ENCODE measurements around the gene JMJD4. TPM values are rescaled to one million over a fixed set of nuclear protein-coding genes. Genes with fewer than 3 reads are reported as not detected.

JMJD4 gene
- total and polyA plus RNA-seq, 2 donors (not counting 3 experiments of a cell fraction or from before 2014, with no cell fraction given): 17.3 to 31.2 TPM

- ChIA-PET CTCF (no interaction called here), POLR2A (no interaction called here)
- H2AFZ ChIP-seq (ENCODE audit: low read depth, low read length): no peak overlapping the region
- H3K9ac ChIP-seq (replicated peaks; ENCODE audit: extremely low read depth, insufficient read depth, low read length): no peak overlapping the region
- FAIRE-seq (no peak), DNase-seq (ENCODE audit: low read depth, low spot score) (no peak)
- H3K27ac ChIP-seq (ENCODE audit: insufficient read depth, low read depth, low read length): no peak overlapping the region
- peaks cover 3% of the 10 kb centered on the region for H4K20me1 ChIP-seq (replicated peaks; ENCODE audit: control insufficient read depth, extremely low read depth, insufficient read depth, low read length)
- BruUV-seq (replicated peaks): no TSS peak
- H3K4me3 ChIP-seq (replicated peaks in 1 of 3; ENCODE audit: insufficient read depth in 1 of 3, low read depth in 1 of 3, low read length in 3 of 3): no peak overlapping the region
- H3K4me1 ChIP-seq (ENCODE audit: control insufficient read depth, extremely low read depth, insufficient read depth, low read length): no peaks in the 10 kb centered on the region
- H3K36me3 ChIP-seq (ENCODE audit: control insufficient read depth in 2 of 2, extremely low read depth in 1 of 2, insufficient read depth in 2 of 2, low read length in 2 of 2): peaks cover 0 to 10% of the 10 kb centered on the region in 2 experiments
- intact Hi-C loops (cut with micrococcal nuclease) (no loop called here), dilution Hi-C loops (cut with MboI; ENCODE audit: extremely low pct_ligation_motif_present, low sequenced_read_pairs) (no loop called here)
- peaks cover 21% of the 10 kb centered on the region for H3K79me2 ChIP-seq (ENCODE audit: control insufficient read depth, insufficient read depth, low read length)
- no peaks in the 10 kb centered on the region for H3K27me3 ChIP-seq (ENCODE audit: control insufficient read depth in 2 of 2, insufficient read depth in 2 of 2, low read length in 2 of 2)
- no peak overlapping the region for H3K4me2 ChIP-seq (ENCODE audit: insufficient read depth, low read length)
- no peaks in the 10 kb centered on the region for H3K9me1 ChIP-seq (replicated peaks; ENCODE audit: control insufficient read depth, extremely low read depth, insufficient read depth, low read length)
- TF ChIP-seq EZH2 (IDR thresholded peaks at IDR 0.05; ENCODE audit: borderline replicate concordance, low read depth, low read length, severe bottlenecking) (no peak), GATA2 (IDR thresholded peaks at IDR 0.05; ENCODE audit: insufficient read depth, insufficient read length, low read depth, low read length) (no peak), JUN (IDR thresholded peaks at IDR 0.05; ENCODE audit: borderline replicate concordance, insufficient read depth, insufficient read length, low read depth) (no peak), FOS (IDR thresholded peaks at IDR 0.05; ENCODE audit: borderline replicate concordance, insufficient read depth, low read length) (no peak), CTCF (IDR thresholded peaks at IDR 0.05; ENCODE audit: extremely low read depth in 1 of 2, insufficient read depth in 1 of 2, low read depth in 1 of 2, low read length in 2 of 2) (no peak), MYC (IDR thresholded peaks at IDR 0.05; ENCODE audit: low read depth, low read length) (no peak), POLR2A (IDR thresholded peaks at IDR 0.05; ENCODE audit: low read depth, low read length) (no peak), POLR2AphosphoS5 (IDR thresholded peaks at IDR 0.05; ENCODE audit: insufficient read depth, low read depth, low read length) (no peak), MAX (IDR thresholded peaks at IDR 0.05; ENCODE audit: insufficient read depth, insufficient read length) (no peak)
- H3K9me3 ChIP-seq (replicated peaks; ENCODE audit: control insufficient read depth, insufficient read depth, low read length): no peaks in the 10 kb centered on the region
Observed at GRCh38 chr1:227745568-227746265, 10.6 kb upstream of the JMJD4 start.

Data from endothelial cell of umbilical vein (primary cell).